Right lung (tissue), 5 donors: ENCODE data around the gene CHST12. TPM values are rescaled to one million over a fixed set of nuclear protein-coding genes. Genes with fewer than 3 reads are reported as not detected.
"Not testable (repeated sequence)": the region's sequence is repeated elsewhere in the genome, so short reads cannot be mapped to it uniquely, and the experiment has no call there.

Experiments
- DNase-seq, 2 donors: peaks; one replicate each; pipeline ENCODE4 v3.0.0-alpha.2; 2013
- polyA plus RNA-seq, 5 donors: library from polyadenylated mRNA; unstranded; fragments of 120-200 nt; gene quantifications; one replicate each; pipeline versions ENCODE4 v1.2.1 to v1.2.3, GENCODE V29; 2013; ENCODE audit warnings: inconsistent platforms in 1 of 5, low replicate concordance in 1 of 5; ENCODE audit not compliant: insufficient read length in 5 of 5, insufficient read depth in 1 of 5

CHST12 gene
- polyA plus RNA-seq, 5 donors: 9.9 to 22.2 (median 13.7) TPM

- DNase-seq: peak; percentile 82 to 85
Measured at GRCh38 chr7:2399848-2400587, 3.4 kb upstream of the CHST12 start.

- DNase-seq: no peak
Measured at GRCh38 chr7:2402687-2403013, 761 bp upstream of the CHST12 start.

GRCh38 chr7:2403718-2404648, 572 bp downstream of the CHST12 start:
- no peak for DNase-seq

- DNase-seq: no peak
Measured at GRCh38 chr7:2404714-2405119, 1.3 kb downstream of the CHST12 start.

GRCh38 chr7:2405201-2405600, 1.8 kb downstream of the CHST12 start:
- DNase-seq: no peak

GRCh38 chr7:2405601-2406345, 2.4 kb downstream of the CHST12 start:
- no peak for DNase-seq

GRCh38 chr7:2409745-2410414, 6.5 kb downstream of the CHST12 start:
- no peak for DNase-seq

GRCh38 chr7:2411049-2411448, 7.6 kb downstream of the CHST12 start:
- DNase-seq: no peak

GRCh38 chr7:2411815-2412586, 8.6 kb downstream of the CHST12 start:
- no peak for DNase-seq

GRCh38 chr7:2412587-2413201, 9.3 kb downstream of the CHST12 start:
- DNase-seq: no peak

GRCh38 chr7:2416063-2416462, 12.7 kb downstream of the CHST12 start:
- no peak for DNase-seq

GRCh38 chr7:2416650-2417049, 13.2 kb downstream of the CHST12 start:
- DNase-seq: no peak

- DNase-seq: not testable (repeated sequence)
Measured at GRCh38 chr7:2417178-2417577, 13.8 kb downstream of the CHST12 start.

- no peak for DNase-seq
Measured at GRCh38 chr7:2417981-2418481, 14.6 kb downstream of the CHST12 start.

- DNase-seq: no peak
Measured at GRCh38 chr7:2420216-2420933, 17.0 kb downstream of the CHST12 start.

GRCh38 chr7:2421943-2422310, 18.5 kb downstream of the CHST12 start:
- DNase-seq: no peak

- DNase-seq: no peak
Measured at GRCh38 chr7:2425749-2426148, 22.3 kb downstream of the CHST12 start.

GRCh38 chr7:2431260-2431867, 28.0 kb downstream of the CHST12 start:
- no peak for DNase-seq
